HCT116 (cell line): ENCODE results near the gene SLC24A3. TPM values are rescaled to one million over a fixed set of nuclear protein-coding genes. Genes with fewer than 3 reads are reported as not detected.

Experiments
- ATAC-seq: fragments of 200-7000 bp; cut with Tn5 transposase; 2 replicates; pipeline ENCODE4 v1.9.1; 2020; ENCODE audit warnings: mild to moderate bottlenecking, moderate library complexity
- BruUV-seq: library from RNA; stranded (reverse); fragments of 400-500 nt; replicated peaks from 2 replicates; lab custom pipeline; 2021; lab: Mats Ljungman, UMichigan
- CTCF ChIA-PET: fragments of 300-600 bp; sonication (Branson Sonifier 250); formaldehyde crosslinking; loops from one replicate; lab custom pipeline; 2021; ENCODE audit warnings: antibody characterized with exemption; lab: Charles Lee
- POLR2A ChIA-PET: fragments of 300-600, 350-600 bp; sonication (Branson Sonifier 250); formaldehyde crosslinking; loops from one replicate; lab custom pipeline; 2021; ENCODE audit warnings: antibody characterized with exemption; lab: Charles Lee
- RAD21 ChIA-PET, 2 experiments: fragments of 300-600 bp; sonication (Branson Sonifier 250); formaldehyde crosslinking; loops; one replicate each; lab custom pipeline; 2023; ENCODE audit warnings: low total read pairs in 2 of 2; ENCODE audit not compliant: uncharacterized antibody in 2 of 2, unreplicated experiment in 2 of 2, low non-redundant PET in 1 of 2; lab: Charles Lee
- DNase-seq: peaks from one replicate; pipeline ENCODE4 v3.0.0-alpha.2; 2010; ENCODE audit warnings: low read depth, low spot score
- H2AFZ ChIP-seq: fragments of 200-600 bp; shearing (Covaris generic), sonication (generic); 2 replicates; pipeline ENCODE4 v1.6.1; 2017; ENCODE audit warnings: low read depth, mixed run types, mixed read lengths, antibody characterized with exemption, low read length; ENCODE audit not compliant: poor library complexity, severe bottlenecking
- H3K27ac ChIP-seq: 2 replicates; pipeline ENCODE4 v1.5.1; 2012; ENCODE audit warnings: low read depth, low read length
- H3K27me3 ChIP-seq: fragments of 200-600 bp; sonication (generic); 2 replicates; pipeline ENCODE4 v1.6.1; 2016; ENCODE audit warnings: mixed run types, low read length, mixed read lengths; ENCODE audit not compliant: insufficient read depth
- H3K36me3 ChIP-seq, 2 experiments: fragments of 200-500 bp in 1 of 2; fragments of 200-600 bp in 1 of 2; sonication (Bioruptor generic) in 1 of 2; sonication (generic) in 1 of 2; 2 replicates each; pipeline versions ENCODE4 v1.5.1 to v1.6.1; 2014 to 2016; ENCODE audit warnings: low read length in 2 of 2, inconsistent platforms in 1 of 2, mixed read lengths in 1 of 2, mixed run types in 1 of 2; ENCODE audit not compliant: insufficient read depth in 2 of 2, control insufficient read depth in 1 of 2
- H3K4me1 ChIP-seq, 2 experiments: fragments of 200-600 bp in 1 of 2; sonication (generic) in 1 of 2; 2 replicates each; pipeline versions ENCODE4 v1.5.1 to v1.6.1; 2012 to 2017; ENCODE audit warnings: low read length in 2 of 2, inconsistent platforms in 1 of 2, mild to moderate bottlenecking in 1 of 2, mixed read lengths in 1 of 2, mixed run types in 1 of 2, moderate library complexity in 1 of 2; ENCODE audit not compliant: insufficient read depth in 2 of 2, control insufficient read depth in 1 of 2
- H3K4me2 ChIP-seq: fragments of 200-600 bp; sonication (generic); 2 replicates; pipeline ENCODE4 v1.6.1; 2017; ENCODE audit warnings: mixed run types, low read length, mixed read lengths
- H3K4me3 ChIP-seq, 2 experiments: fragments of 200-600 bp in 1 of 2; sonication (generic) in 1 of 2; replicated peaks in 1 of 2; 2 replicates each; pipeline ENCODE4 v1.5.1; 2011 to 2016; ENCODE audit warnings: low read length in 2 of 2, control low read depth in 1 of 2, low read depth in 1 of 2, mild to moderate bottlenecking in 1 of 2, mixed read lengths in 1 of 2, mixed run types in 1 of 2
- H3K79me2 ChIP-seq: fragments of 200-600 bp; sonication (generic); 2 replicates; pipeline ENCODE4 v1.6.1; 2017; ENCODE audit warnings: mild to moderate bottlenecking, mixed run types, low read length, moderate library complexity, mixed read lengths; ENCODE audit not compliant: insufficient read depth
- H3K9ac ChIP-seq: fragments of 200-600 bp; sonication (generic); 2 replicates; pipeline ENCODE4 v1.6.1; 2016; ENCODE audit warnings: low read length, mixed read lengths
- H3K9me2 ChIP-seq: fragments of 200-600 bp; sonication (generic), shearing (Covaris generic); 2 replicates; pipeline ENCODE4 v1.6.1; 2017; ENCODE audit warnings: mixed run types, mild to moderate bottlenecking, moderate library complexity; ENCODE audit not compliant: insufficient read depth
- H3K9me3 ChIP-seq, 2 experiments: fragments of 200-500 bp in 1 of 2; fragments of 200-600 bp in 1 of 2; sonication (Bioruptor generic) in 1 of 2; sonication (generic) in 1 of 2; 2 replicates each; pipeline ENCODE4 v1.6.1; 2014 to 2017; ENCODE audit warnings: low read length in 2 of 2, mixed read lengths in 2 of 2, inconsistent platforms in 1 of 2, low read depth in 1 of 2, mild to moderate bottlenecking in 1 of 2, mixed run types in 1 of 2, moderate library complexity in 1 of 2; ENCODE audit not compliant: control insufficient read depth in 1 of 2, insufficient read depth in 1 of 2
- H4K20me1 ChIP-seq: fragments of 200-600 bp; sonication (generic), shearing (Covaris generic); 2 replicates; pipeline ENCODE4 v1.6.1; 2017; ENCODE audit warnings: mixed run types, mild to moderate bottlenecking, moderate library complexity; ENCODE audit not compliant: insufficient read depth
- POLR2AphosphoS5 ChIP-seq: IDR thresholded peaks from 2 replicates; pipeline ENCODE4 v1.6.1; 2011; ENCODE audit warnings: mild to moderate bottlenecking, low read depth, low read length, moderate library complexity
- SP1 ChIP-seq: IDR thresholded peaks from 2 replicates; pipeline ENCODE4 v1.6.1; 2012; ENCODE audit warnings: low read depth
- TCF7L2 ChIP-seq: IDR thresholded peaks from 2 replicates; pipeline ENCODE4 v1.7.0; 2011; ENCODE audit warnings: borderline replicate concordance, inconsistent platforms; ENCODE audit not compliant: insufficient read depth, insufficient read length; ENCODE audit errors: extremely low read depth
- intact Hi-C: fragments of 100-400 bp; cut with micrococcal nuclease; formaldehyde crosslinking; loops from 2 replicates; pipeline ENCODE4 v1.10.0; 2022
- total RNA-seq: library from RNA; stranded (reverse); gene quantifications from one replicate; pipeline ENCODE4 v1.2.1, GENCODE V29; 2021; ENCODE audit not compliant: unreplicated experiment
- TF ChIP-seq, protein P1 (sequence below): IDR thresholded peaks from 2 replicates; pipeline ENCODE4 v1.6.1; 2012
- TF ChIP-seq, protein P2 (sequence below): IDR thresholded peaks from 2 replicates; pipeline ENCODE4 v1.6.1; 2012; ENCODE audit warnings: low read depth

Gene SLC24A3
- total RNA-seq, 1 experiment from 2014 or later = not detected

- DNase-seq = no peak
- intact Hi-C loops = no loop called here
- no peak overlapping the region for H2AFZ ChIP-seq
- ChIA-PET RAD21 (no interaction called here), CTCF (no interaction called here)
- TF ChIP-seq, protein P1, sequence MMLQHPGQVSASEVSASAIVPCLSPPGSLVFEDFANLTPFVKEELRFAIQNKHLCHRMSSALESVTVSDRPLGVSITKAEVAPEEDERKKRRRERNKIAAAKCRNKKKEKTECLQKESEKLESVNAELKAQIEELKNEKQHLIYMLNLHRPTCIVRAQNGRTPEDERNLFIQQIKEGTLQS = no peak
- no peak for TF ChIP-seq SP1
- TF ChIP-seq, protein P2, sequence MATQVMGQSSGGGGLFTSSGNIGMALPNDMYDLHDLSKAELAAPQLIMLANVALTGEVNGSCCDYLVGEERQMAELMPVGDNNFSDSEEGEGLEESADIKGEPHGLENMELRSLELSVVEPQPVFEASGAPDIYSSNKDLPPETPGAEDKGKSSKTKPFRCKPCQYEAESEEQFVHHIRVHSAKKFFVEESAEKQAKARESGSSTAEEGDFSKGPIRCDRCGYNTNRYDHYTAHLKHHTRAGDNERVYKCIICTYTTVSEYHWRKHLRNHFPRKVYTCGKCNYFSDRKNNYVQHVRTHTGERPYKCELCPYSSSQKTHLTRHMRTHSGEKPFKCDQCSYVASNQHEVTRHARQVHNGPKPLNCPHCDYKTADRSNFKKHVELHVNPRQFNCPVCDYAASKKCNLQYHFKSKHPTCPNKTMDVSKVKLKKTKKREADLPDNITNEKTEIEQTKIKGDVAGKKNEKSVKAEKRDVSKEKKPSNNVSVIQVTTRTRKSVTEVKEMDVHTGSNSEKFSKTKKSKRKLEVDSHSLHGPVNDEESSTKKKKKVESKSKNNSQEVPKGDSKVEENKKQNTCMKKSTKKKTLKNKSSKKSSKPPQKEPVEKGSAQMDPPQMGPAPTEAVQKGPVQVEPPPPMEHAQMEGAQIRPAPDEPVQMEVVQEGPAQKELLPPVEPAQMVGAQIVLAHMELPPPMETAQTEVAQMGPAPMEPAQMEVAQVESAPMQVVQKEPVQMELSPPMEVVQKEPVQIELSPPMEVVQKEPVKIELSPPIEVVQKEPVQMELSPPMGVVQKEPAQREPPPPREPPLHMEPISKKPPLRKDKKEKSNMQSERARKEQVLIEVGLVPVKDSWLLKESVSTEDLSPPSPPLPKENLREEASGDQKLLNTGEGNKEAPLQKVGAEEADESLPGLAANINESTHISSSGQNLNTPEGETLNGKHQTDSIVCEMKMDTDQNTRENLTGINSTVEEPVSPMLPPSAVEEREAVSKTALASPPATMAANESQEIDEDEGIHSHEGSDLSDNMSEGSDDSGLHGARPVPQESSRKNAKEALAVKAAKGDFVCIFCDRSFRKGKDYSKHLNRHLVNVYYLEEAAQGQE = no peak
- TF ChIP-seq POLR2AphosphoS5 = no peak
- TF ChIP-seq, all 23 proteins: peak for 0
- Histone ChIP-seq H3K36me3 (no peaks in the 10 kb centered on the region), H3K4me3 (no peak overlapping the region), H3K9me2 (no peaks in the 10 kb centered on the region), H4K20me1 (no peaks in the 10 kb centered on the region), H3K79me2 (no peaks in the 10 kb centered on the region), H3K27me3 (no peaks in the 10 kb centered on the region), H3K4me2 (no peak overlapping the region), H3K9me3 (no peaks in the 10 kb centered on the region; a peak in 1 of 4 replicates), H3K27ac (no peak overlapping the region), H3K4me1 (no peaks in the 10 kb centered on the region), H3K9ac (no peak overlapping the region)
- no peak for ATAC-seq
- BruUV-seq = no TSS peak
- POLR2A ChIA-PET = no interaction called here
Measured at GRCh38 chr20:19304886-19305415, 92.5 kb downstream of the SLC24A3 start.

- H3K79me2 ChIP-seq = no peaks in the 10 kb centered on the region
- H3K4me2 ChIP-seq = no peak overlapping the region
- CTCF ChIA-PET = no interaction called here
- DNase-seq = no peak
- H3K9me2 ChIP-seq = no peaks in the 10 kb centered on the region
- intact Hi-C loops = no loop called here
- TF ChIP-seq TCF7L2 = no peak
- ATAC-seq = no peak
- H3K9me3 ChIP-seq = no peaks in the 10 kb centered on the region; a peak in 1 of 4 replicates
- H3K4me1 ChIP-seq = no peaks in the 10 kb centered on the region
- POLR2A ChIA-PET = no interaction called here
- no peaks in the 10 kb centered on the region for H3K36me3 ChIP-seq
- no peaks in the 10 kb centered on the region for H4K20me1 ChIP-seq
- H3K27ac ChIP-seq = no peak overlapping the region
- BruUV-seq = no TSS peak
- no peaks in the 10 kb centered on the region for H3K27me3 ChIP-seq
- no peak overlapping the region for H2AFZ ChIP-seq
- H3K9ac ChIP-seq = no peak overlapping the region
- no peak overlapping the region for H3K4me3 ChIP-seq
- RAD21 ChIA-PET = no interaction called here
Measured at GRCh38 chr20:19308146-19308545, 95.7 kb downstream of the SLC24A3 start.
